NCI-H2227 (cell line): ENCODE measurements around the gene SPG21.

Experiments used
- DNase-seq: peaks from one replicate; lab custom pipeline; 2025; ENCODE audit not compliant: unreplicated experiment; lab: John Stamatoyannopoulos, UW

Gene SPG21

GRCh38 chr15:64943512-64944225 is 46.0 kb downstream of the SPG21 start:
- DNase-seq: no peak

- no peak for DNase-seq
Observed at GRCh38 chr15:64942356-64942755, 47.4 kb downstream of the SPG21 start.

GRCh38 chr15:64938192-64938591 is 51.5 kb downstream of the SPG21 start:
- DNase-seq: no peak

GRCh38 chr15:64934023-64934422 is 55.7 kb downstream of the SPG21 start:
- no peak for DNase-seq

- no peak for DNase-seq
Observed at GRCh38 chr15:64931381-64931780, 58.3 kb downstream of the SPG21 start.

- DNase-seq: no peak
Observed at GRCh38 chr15:64930778-64931371, 58.8 kb downstream of the SPG21 start.

- no peak for DNase-seq
Observed at GRCh38 chr15:64930019-64930652, 59.6 kb downstream of the SPG21 start.

- no peak for DNase-seq
Observed at GRCh38 chr15:64928626-64929220, 61.0 kb downstream of the SPG21 start.

GRCh38 chr15:64926661-64927060 is 63.1 kb downstream of the SPG21 start:
- DNase-seq: no peak

- no peak for DNase-seq
Observed at GRCh38 chr15:64925335-64926330, 64.1 kb downstream of the SPG21 start.

GRCh38 chr15:64923546-64923945 is 66.2 kb downstream of the SPG21 start:
- DNase-seq: no peak

GRCh38 chr15:64921711-64922110 is 68.0 kb downstream of the SPG21 start:
- no peak for DNase-seq

GRCh38 chr15:64919721-64920120 is 70.0 kb downstream of the SPG21 start:
- DNase-seq: no peak

- no peak for DNase-seq
Observed at GRCh38 chr15:64917211-64917610, 72.5 kb downstream of the SPG21 start.

- DNase-seq: no peak
Observed at GRCh38 chr15:64916365-64916764, 73.3 kb downstream of the SPG21 start.

- DNase-seq: no peak
Observed at GRCh38 chr15:64915518-64916227, 74.0 kb downstream of the SPG21 start.
